Measurements from ENCODE around the gene DENND1A. TPM values are rescaled to one million over a fixed set of nuclear protein-coding genes. Genes with fewer than 3 reads are reported as not detected.

DENND1A gene, protein sequence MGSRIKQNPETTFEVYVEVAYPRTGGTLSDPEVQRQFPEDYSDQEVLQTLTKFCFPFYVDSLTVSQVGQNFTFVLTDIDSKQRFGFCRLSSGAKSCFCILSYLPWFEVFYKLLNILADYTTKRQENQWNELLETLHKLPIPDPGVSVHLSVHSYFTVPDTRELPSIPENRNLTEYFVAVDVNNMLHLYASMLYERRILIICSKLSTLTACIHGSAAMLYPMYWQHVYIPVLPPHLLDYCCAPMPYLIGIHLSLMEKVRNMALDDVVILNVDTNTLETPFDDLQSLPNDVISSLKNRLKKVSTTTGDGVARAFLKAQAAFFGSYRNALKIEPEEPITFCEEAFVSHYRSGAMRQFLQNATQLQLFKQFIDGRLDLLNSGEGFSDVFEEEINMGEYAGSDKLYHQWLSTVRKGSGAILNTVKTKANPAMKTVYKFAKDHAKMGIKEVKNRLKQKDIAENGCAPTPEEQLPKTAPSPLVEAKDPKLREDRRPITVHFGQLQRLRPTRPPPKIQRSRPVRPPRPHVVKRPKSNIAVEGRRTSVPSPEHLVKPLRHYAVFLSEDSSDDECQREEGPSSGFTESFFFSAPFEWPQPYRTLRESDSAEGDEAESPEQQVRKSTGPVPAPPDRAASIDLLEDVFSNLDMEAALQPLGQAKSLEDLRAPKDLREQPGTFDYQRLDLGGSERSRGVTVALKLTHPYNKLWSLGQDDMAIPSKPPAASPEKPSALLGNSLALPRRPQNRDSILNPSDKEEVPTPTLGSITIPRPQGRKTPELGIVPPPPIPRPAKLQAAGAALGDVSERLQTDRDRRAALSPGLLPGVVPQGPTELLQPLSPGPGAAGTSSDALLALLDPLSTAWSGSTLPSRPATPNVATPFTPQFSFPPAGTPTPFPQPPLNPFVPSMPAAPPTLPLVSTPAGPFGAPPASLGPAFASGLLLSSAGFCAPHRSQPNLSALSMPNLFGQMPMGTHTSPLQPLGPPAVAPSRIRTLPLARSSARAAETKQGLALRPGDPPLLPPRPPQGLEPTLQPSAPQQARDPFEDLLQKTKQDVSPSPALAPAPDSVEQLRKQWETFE
- total RNA-seq (2022; extraction: Qiagen RNA extraction), result 9.9 to 12.0 TPM (median 11.1 TPM) in 5 replicates

DNA sequence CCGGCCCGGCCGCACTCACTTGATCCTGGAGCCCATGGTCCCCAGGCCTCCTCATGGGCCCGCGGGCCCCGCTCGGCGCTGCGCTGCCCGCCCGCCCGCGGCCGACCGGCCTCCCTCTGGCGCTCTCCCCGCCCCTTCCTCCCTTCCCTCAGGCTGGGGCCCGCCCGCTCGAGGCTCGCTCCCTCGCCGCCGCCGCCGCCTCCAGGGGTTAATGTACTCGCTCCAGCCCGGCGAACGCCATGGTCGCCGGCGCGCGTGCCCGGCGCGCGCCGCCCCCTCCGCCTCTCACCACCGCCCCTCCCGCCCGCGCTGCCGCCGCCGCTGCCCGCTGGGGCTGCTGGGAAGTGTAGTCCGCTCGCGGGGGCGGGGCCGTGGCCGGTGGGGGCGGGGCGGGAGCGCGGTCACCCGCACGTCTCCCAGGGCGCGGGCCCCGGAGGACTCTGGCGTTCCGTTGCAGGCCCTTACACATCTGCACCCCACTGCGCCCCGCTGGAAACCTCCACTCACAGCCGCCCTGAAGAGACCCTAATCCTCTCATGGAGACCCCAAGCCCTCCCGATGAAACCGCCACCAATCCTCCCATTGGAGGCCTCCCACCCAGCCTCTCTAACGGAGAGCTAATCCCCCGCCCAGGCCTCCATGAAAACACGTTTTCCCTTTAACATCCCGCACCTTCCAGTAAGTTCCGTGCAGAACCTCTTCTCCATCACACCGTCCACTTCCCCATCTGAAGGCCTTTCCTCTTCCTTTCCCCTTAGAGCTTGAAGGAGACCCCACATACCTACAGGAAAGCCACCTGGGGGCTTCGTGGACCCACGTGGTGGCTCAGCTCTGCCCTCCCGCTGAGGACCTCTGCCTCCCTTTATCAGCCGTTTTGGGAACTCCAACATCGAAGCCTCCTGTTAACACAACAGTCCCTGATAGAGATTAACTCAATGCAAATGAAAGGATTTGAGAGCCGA lies at the start of gene DENND1A:
Gene DENND1A, minus strand, starts transcription at position 257 of the 962 bp plus-strand sequence. Its CDS starts 221 bp downstream, at position 36.

DNA sequence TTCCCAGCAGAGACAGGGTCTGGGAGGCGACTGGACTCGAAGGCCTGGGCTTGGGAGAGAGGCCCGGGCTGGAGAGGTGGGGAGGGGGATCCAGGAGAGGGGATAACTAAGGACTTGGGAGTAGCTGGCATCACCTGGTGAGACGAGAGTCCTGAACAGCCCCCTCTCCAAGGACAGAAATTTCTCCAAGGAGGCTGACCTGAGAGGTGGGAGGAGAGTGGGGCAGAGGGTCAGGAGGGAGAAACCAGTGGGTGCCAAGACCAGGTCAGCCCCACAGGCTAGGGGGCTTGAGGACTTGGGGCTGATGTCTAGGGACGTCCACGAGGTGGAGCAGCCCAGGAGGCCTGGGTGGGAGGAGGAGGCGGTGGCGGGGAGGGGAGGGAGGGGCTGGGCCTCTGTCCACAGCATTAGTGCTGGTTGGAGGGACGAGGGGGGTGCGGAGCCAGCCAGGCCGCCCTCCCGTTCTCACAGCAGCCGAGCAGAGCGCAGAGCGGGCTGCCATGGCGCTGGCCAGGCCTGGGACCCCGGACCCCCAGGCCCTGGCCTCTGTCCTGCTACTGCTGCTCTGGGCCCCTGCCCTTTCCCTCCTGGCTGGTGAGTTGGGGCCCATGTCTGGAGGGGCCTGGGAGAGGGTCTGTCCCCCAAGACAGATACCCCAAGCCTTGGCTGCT lies 574.0 kb downstream of the DENND1A start, which contains the start of gene CRB2:
Gene CRB2, plus strand, starts transcription at position 437 of the 671 bp plus-strand sequence. Its CDS starts 64 bp downstream, at position 501.

Other genes with a start within 250 kb of the DENND1A start
- 2.8 to 6.0 TPM (median 4.7 TPM) in 5 replicates for gene LHX2, start 81.6 kb upstream of the DENND1A start, total RNA-seq (2022; extraction: Qiagen RNA extraction)

Data from A549 treated with CORT108297 at 1 μM for 4 hours (cell line).